ENCODE data around the gene QRICH1.

DNA sequence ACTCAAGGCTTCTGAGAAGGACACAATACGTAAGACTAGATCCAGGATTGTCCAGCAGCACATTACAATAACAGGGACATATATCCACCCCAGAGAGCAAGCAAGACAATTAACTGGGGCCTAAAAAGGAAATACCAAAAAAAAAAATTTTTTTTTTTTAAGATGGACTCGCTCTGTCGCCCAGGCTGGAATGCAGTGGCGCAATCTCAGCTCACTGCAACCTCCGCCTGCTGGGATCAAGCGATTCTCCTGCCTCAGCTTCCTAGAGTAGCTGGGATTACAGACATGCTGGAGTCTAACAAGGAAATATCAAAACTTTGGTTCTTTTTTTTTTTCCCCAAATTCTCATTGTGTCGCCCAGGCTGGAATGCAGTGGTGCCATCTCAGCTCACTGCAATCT is 35.9 kb downstream of the QRICH1 start:
- TF ChIP-seq, protein P1, sequence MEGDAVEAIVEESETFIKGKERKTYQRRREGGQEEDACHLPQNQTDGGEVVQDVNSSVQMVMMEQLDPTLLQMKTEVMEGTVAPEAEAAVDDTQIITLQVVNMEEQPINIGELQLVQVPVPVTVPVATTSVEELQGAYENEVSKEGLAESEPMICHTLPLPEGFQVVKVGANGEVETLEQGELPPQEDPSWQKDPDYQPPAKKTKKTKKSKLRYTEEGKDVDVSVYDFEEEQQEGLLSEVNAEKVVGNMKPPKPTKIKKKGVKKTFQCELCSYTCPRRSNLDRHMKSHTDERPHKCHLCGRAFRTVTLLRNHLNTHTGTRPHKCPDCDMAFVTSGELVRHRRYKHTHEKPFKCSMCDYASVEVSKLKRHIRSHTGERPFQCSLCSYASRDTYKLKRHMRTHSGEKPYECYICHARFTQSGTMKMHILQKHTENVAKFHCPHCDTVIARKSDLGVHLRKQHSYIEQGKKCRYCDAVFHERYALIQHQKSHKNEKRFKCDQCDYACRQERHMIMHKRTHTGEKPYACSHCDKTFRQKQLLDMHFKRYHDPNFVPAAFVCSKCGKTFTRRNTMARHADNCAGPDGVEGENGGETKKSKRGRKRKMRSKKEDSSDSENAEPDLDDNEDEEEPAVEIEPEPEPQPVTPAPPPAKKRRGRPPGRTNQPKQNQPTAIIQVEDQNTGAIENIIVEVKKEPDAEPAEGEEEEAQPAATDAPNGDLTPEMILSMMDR (conservative IDR thresholded peaks at IDR 0.05) = no peak
- no peak for TF ChIP-seq ZFX (IDR thresholded peaks at IDR 0.05)

Measured in C4-2B (cell line).